GM23338 (cell line): ENCODE results near the gene PRDM8. TPM values are rescaled to one million over a fixed set of nuclear protein-coding genes. Genes with fewer than 3 reads are reported as not detected.

ENCODE experiments used
- ATAC-seq: fragments of 200-7000 bp; cut with Tn5 transposase; 3 replicates; pipeline ENCODE4 v1.9.1; 2020
- DNase-seq: peaks from one replicate; pipeline ENCODE4 v3.0.0-alpha.2; 2015; ENCODE audit warnings: low spot score
- H2AFZ ChIP-seq: fragments of 200-600 bp; sonication (generic); 2 replicates; pipeline ENCODE4 v1.8.0; 2016; ENCODE audit warnings: antibody characterized with exemption, mild to moderate bottlenecking, moderate library complexity
- H3F3A ChIP-seq: fragments of 200-600 bp; sonication (generic); replicated peaks from 2 replicates; pipeline ENCODE4 v1.8.0; 2017; ENCODE audit warnings: antibody characterized with exemption, mixed run types, low read depth
- H3K27ac ChIP-seq: fragments of 200-600 bp; sonication (generic); 2 replicates; pipeline ENCODE4 v1.6.1; 2016; ENCODE audit warnings: low read depth
- H3K27me3 ChIP-seq: fragments of 200-600 bp; sonication (generic); 2 replicates; pipeline ENCODE4 v1.8.0; 2016; ENCODE audit warnings: mild to moderate bottlenecking, mixed run types, moderate library complexity; ENCODE audit not compliant: insufficient read depth
- H3K36me3 ChIP-seq: fragments of 200-600 bp; sonication (generic); 2 replicates; pipeline ENCODE4 v1.8.0; 2016; ENCODE audit warnings: mild to moderate bottlenecking; ENCODE audit not compliant: insufficient read depth
- H3K4me1 ChIP-seq: fragments of 200-600 bp; sonication (generic); 2 replicates; pipeline ENCODE4 v1.8.0; 2016; ENCODE audit warnings: mild to moderate bottlenecking, moderate library complexity; ENCODE audit not compliant: insufficient read depth
- H3K4me2 ChIP-seq: fragments of 200-600 bp; sonication (generic); 2 replicates; pipeline ENCODE4 v1.7.1; 2017; ENCODE audit warnings: mixed run types
- H3K4me3 ChIP-seq: fragments of 200-600 bp; sonication (generic); 2 replicates; pipeline ENCODE4 v1.6.1; 2016; ENCODE audit warnings: mixed run types
- H3K79me2 ChIP-seq: fragments of 200-600 bp; sonication (generic); replicated peaks from 2 replicates; pipeline ENCODE4 v1.8.0; 2017; ENCODE audit warnings: mild to moderate bottlenecking; ENCODE audit not compliant: insufficient read depth
- H3K9me2 ChIP-seq: fragments of 200-600 bp; sonication (generic); 2 replicates; pipeline ENCODE4 v1.8.0; 2017; ENCODE audit not compliant: insufficient read depth
- H4K20me1 ChIP-seq: fragments of 200-600 bp; sonication (generic); replicated peaks from 2 replicates; pipeline ENCODE4 v1.8.0; 2017; ENCODE audit warnings: mild to moderate bottlenecking; ENCODE audit not compliant: insufficient read depth
- H3K27ac Mint-ChIP-seq: 2 replicates; pipeline ENCODE4 v1.8.0; 2020; ENCODE audit warnings: inconsistent platforms, mild to moderate bottlenecking, moderate library complexity, mixed read lengths
- H3K27me3 Mint-ChIP-seq: 3 replicates; pipeline ENCODE4 v1.8.0; 2022; ENCODE audit warnings: low read depth, mild to moderate bottlenecking, moderate library complexity, mixed read lengths, inconsistent platforms; ENCODE audit not compliant: insufficient read depth, poor library complexity
- H3K36me3 Mint-ChIP-seq: 3 replicates; pipeline ENCODE4 v1.8.0; 2021; ENCODE audit warnings: low read depth, mild to moderate bottlenecking, inconsistent platforms, moderate library complexity, mixed read lengths
- H3K4me1 Mint-ChIP-seq: 3 replicates; pipeline ENCODE4 v1.8.0; 2020; ENCODE audit warnings: mild to moderate bottlenecking, inconsistent platforms, mixed read lengths
- H3K4me3 Mint-ChIP-seq: 3 replicates; pipeline ENCODE4 v1.8.0; 2021; ENCODE audit warnings: moderate library complexity, mild to moderate bottlenecking, inconsistent platforms, mixed read lengths
- H3K9me3 Mint-ChIP-seq: 3 replicates; pipeline ENCODE4 v1.8.0; 2020; ENCODE audit warnings: moderate library complexity, mild to moderate bottlenecking, inconsistent platforms, mixed read lengths
- CREB1 ChIP-seq: fragments of 250-450 bp; sonication (Bioruptor Pico); IDR thresholded peaks from 2 replicates; pipeline ENCODE4 v1.5.0; 2020; ENCODE audit warnings: low read depth, mild to moderate bottlenecking, moderate library complexity
- ETS1 ChIP-seq: IDR thresholded peaks from 2 replicates; pipeline ENCODE4 v1.6.1; 2016; ENCODE audit warnings: antibody characterized with exemption
- EZH2 ChIP-seq: fragments of 200-600 bp; sonication (generic); IDR thresholded peaks from one replicate; pipeline ENCODE4 v1.8.0; 2017; ENCODE audit warnings: antibody characterized with exemption, mild to moderate bottlenecking, low read depth; ENCODE audit not compliant: unreplicated experiment
- EZH2phosphoT487 ChIP-seq: fragments of 200-600 bp; sonication (generic); IDR thresholded peaks from one replicate; pipeline ENCODE4 v1.8.1; 2018; ENCODE audit warnings: antibody characterized with exemption; ENCODE audit not compliant: unreplicated experiment
- JUNB ChIP-seq: IDR thresholded peaks from one replicate; pipeline ENCODE4 v1.6.1; 2016; ENCODE audit warnings: antibody characterized with exemption; ENCODE audit not compliant: unreplicated experiment
- NANOG ChIP-seq: IDR thresholded peaks from 2 replicates; pipeline ENCODE4 v1.6.1; 2016; ENCODE audit warnings: antibody characterized with exemption, borderline replicate concordance
- POLR2AphosphoS5 ChIP-seq: IDR thresholded peaks from 2 replicates; pipeline ENCODE4 v1.6.1; 2016; ENCODE audit warnings: antibody characterized with exemption, low read depth
- STAT1 ChIP-seq: IDR thresholded peaks from one replicate; pipeline ENCODE4 v1.6.1; 2016; ENCODE audit warnings: antibody characterized with exemption; ENCODE audit not compliant: unreplicated experiment
- ZNF114 ChIP-seq: fragments of 250-450 bp; sonication (Bioruptor Pico); IDR thresholded peaks from 2 replicates; pipeline ENCODE4 v1.5.0; 2020; ENCODE audit warnings: mild to moderate bottlenecking, moderate library complexity
- ZNF331 ChIP-seq: fragments of 250-450 bp; sonication (Bioruptor Pico); IDR thresholded peaks from 2 replicates; pipeline ENCODE4 v1.5.0; 2020; ENCODE audit warnings: low read depth, mild to moderate bottlenecking, moderate library complexity
- polyA plus RNA-seq: library from polyadenylated mRNA; unstranded; fragments of >200 nt; fragmentation: Nextera tagmentation; extraction: Ambion mirVana; gene quantifications from 2 replicates; pipeline ENCODE4 v1.2.1, GENCODE V29; 2016
- total RNA-seq: library from RNA; depleted of rRNA; stranded (reverse); fragments of >200 nt; shearing (Covaris generic); gene quantifications from 2 replicates; pipeline ENCODE4 v1.2.3, GENCODE V29; 2014
- TF ChIP-seq, protein P1 (sequence below): fragments of 250-450 bp; sonication (Bioruptor Pico); IDR thresholded peaks from 2 replicates; pipeline ENCODE4 v1.5.0; 2020; ENCODE audit warnings: mild to moderate bottlenecking, moderate library complexity
- TF ChIP-seq, protein P2 (sequence below): IDR thresholded peaks from one replicate; pipeline ENCODE4 v1.6.1; 2018; ENCODE audit warnings: antibody characterized with exemption; ENCODE audit not compliant: unreplicated experiment
- TF ChIP-seq, protein P3 (sequence below), 2 experiments: fragments of 200-600 bp in 1 of 2; sonication (generic) in 1 of 2; conservative IDR thresholded peaks; 2 replicates each; pipeline versions ENCODE4 v1.5.1 to v1.6.1; 2016 to 2017; ENCODE audit warnings: antibody characterized with exemption in 2 of 2, low read depth in 2 of 2, mild to moderate bottlenecking in 2 of 2, moderate library complexity in 1 of 2

Gene PRDM8
- total and polyA plus RNA-seq, 2 experiments from 2014 or later, result 0.16 TPM; not detected in 1

GRCh38 chr4:80196259-80196921, 913 bp upstream of the PRDM8 start:
- Histone ChIP-seq H4K20me1 (peaks cover 70% of the 10 kb centered on the region), H3K9me2 (no peaks in the 10 kb centered on the region), H2AFZ (no peak overlapping the region), H3K4me1 (peaks cover 30% of the 10 kb centered on the region), H3F3A (peaks cover 26% of the 10 kb centered on the region; the same call in 1 of the 2 replicates), H3K79me2 (no peaks in the 10 kb centered on the region), H3K27me3 (peaks cover 100% of the 10 kb centered on the region), H3K4me2 (peak overlapping the region; percentile 78), H3K4me3 (peak overlapping the region; percentile 49), H3K36me3 (no peaks in the 10 kb centered on the region), H3K27ac (no peak overlapping the region)
- 0 out of 2 replicates have a peak, but pooled peaks have one; percentile 19 for TF ChIP-seq ETS1
- TF ChIP-seq ZNF331, result no peak
- TF ChIP-seq JUNB, result no peak
- TF ChIP-seq EZH2, result peak; percentile 61
- no peak for TF ChIP-seq NANOG
- TF ChIP-seq CREB1, result no peak
- TF ChIP-seq, protein P1, sequence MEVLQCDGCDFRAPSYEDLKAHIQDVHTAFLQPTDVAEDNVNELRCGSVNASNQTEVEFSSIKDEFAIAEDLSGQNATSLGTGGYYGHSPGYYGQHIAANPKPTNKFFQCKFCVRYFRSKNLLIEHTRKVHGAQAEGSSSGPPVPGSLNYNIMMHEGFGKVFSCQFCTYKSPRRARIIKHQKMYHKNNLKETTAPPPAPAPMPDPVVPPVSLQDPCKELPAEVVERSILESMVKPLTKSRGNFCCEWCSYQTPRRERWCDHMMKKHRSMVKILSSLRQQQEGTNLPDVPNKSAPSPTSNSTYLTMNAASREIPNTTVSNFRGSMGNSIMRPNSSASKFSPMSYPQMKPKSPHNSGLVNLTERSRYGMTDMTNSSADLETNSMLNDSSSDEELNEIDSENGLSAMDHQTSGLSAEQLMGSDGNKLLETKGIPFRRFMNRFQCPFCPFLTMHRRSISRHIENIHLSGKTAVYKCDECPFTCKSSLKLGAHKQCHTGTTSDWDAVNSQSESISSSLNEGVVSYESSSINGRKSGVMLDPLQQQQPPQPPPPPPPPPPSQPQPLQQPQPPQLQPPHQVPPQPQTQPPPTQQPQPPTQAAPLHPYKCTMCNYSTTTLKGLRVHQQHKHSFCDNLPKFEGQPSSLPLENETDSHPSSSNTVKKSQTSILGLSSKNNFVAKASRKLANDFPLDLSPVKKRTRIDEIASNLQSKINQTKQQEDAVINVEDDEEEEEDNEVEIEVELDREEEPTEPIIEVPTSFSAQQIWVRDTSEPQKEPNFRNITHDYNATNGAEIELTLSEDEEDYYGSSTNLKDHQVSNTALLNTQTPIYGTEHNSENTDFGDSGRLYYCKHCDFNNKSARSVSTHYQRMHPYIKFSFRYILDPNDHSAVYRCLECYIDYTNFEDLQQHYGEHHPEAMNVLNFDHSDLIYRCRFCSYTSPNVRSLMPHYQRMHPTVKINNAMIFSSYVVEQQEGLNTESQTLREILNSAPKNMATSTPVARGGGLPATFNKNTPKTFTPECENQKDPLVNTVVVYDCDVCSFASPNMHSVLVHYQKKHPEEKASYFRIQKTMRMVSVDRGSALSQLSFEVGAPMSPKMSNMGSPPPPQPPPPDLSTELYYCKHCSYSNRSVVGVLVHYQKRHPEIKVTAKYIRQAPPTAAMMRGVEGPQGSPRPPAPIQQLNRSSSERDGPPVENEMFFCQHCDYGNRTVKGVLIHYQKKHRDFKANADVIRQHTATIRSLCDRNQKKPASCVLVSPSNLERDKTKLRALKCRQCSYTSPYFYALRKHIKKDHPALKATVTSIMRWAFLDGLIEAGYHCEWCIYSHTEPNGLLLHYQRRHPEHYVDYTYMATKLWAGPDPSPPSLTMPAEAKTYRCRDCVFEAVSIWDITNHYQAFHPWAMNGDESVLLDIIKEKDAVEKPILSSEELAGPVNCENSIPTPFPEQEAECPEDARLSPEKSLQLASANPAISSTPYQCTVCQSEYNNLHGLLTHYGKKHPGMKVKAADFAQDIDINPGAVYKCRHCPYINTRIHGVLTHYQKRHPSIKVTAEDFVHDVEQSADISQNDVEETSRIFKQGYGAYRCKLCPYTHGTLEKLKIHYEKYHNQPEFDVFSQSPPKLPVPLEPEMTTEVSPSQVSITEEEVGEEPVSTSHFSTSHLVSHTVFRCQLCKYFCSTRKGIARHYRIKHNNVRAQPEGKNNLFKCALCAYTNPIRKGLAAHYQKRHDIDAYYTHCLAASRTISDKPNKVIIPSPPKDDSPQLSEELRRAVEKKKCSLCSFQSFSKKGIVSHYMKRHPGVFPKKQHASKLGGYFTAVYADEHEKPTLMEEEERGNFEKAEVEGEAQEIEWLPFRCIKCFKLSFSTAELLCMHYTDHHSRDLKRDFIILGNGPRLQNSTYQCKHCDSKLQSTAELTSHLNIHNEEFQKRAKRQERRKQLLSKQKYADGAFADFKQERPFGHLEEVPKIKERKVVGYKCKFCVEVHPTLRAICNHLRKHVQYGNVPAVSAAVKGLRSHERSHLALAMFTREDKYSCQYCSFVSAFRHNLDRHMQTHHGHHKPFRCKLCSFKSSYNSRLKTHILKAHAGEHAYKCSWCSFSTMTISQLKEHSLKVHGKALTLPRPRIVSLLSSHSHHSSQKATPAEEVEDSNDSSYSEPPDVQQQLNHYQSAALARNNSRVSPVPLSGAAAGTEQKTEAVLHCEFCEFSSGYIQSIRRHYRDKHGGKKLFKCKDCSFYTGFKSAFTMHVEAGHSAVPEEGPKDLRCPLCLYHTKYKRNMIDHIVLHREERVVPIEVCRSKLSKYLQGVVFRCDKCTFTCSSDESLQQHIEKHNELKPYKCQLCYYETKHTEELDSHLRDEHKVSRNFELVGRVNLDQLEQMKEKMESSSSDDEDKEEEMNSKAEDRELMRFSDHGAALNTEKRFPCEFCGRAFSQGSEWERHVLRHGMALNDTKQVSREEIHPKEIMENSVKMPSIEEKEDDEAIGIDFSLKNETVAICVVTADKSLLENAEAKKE (CRISPR knock-in tag), result no peak
- TF ChIP-seq, protein P2, sequence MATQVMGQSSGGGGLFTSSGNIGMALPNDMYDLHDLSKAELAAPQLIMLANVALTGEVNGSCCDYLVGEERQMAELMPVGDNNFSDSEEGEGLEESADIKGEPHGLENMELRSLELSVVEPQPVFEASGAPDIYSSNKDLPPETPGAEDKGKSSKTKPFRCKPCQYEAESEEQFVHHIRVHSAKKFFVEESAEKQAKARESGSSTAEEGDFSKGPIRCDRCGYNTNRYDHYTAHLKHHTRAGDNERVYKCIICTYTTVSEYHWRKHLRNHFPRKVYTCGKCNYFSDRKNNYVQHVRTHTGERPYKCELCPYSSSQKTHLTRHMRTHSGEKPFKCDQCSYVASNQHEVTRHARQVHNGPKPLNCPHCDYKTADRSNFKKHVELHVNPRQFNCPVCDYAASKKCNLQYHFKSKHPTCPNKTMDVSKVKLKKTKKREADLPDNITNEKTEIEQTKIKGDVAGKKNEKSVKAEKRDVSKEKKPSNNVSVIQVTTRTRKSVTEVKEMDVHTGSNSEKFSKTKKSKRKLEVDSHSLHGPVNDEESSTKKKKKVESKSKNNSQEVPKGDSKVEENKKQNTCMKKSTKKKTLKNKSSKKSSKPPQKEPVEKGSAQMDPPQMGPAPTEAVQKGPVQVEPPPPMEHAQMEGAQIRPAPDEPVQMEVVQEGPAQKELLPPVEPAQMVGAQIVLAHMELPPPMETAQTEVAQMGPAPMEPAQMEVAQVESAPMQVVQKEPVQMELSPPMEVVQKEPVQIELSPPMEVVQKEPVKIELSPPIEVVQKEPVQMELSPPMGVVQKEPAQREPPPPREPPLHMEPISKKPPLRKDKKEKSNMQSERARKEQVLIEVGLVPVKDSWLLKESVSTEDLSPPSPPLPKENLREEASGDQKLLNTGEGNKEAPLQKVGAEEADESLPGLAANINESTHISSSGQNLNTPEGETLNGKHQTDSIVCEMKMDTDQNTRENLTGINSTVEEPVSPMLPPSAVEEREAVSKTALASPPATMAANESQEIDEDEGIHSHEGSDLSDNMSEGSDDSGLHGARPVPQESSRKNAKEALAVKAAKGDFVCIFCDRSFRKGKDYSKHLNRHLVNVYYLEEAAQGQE, result no peak
- TF ChIP-seq STAT1, result no peak
- TF ChIP-seq, protein P3, sequence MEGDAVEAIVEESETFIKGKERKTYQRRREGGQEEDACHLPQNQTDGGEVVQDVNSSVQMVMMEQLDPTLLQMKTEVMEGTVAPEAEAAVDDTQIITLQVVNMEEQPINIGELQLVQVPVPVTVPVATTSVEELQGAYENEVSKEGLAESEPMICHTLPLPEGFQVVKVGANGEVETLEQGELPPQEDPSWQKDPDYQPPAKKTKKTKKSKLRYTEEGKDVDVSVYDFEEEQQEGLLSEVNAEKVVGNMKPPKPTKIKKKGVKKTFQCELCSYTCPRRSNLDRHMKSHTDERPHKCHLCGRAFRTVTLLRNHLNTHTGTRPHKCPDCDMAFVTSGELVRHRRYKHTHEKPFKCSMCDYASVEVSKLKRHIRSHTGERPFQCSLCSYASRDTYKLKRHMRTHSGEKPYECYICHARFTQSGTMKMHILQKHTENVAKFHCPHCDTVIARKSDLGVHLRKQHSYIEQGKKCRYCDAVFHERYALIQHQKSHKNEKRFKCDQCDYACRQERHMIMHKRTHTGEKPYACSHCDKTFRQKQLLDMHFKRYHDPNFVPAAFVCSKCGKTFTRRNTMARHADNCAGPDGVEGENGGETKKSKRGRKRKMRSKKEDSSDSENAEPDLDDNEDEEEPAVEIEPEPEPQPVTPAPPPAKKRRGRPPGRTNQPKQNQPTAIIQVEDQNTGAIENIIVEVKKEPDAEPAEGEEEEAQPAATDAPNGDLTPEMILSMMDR (conservative IDR thresholded peaks at IDR 0.05; ENCODE audit: low read depth in 2 of 2), result no peak
- TF ChIP-seq POLR2AphosphoS5, result peak; percentile 77
- TF ChIP-seq ZNF114, result no peak
- no peak for TF ChIP-seq EZH2phosphoT487
- H3K4me3 Mint-ChIP-seq, result peak overlapping the region; percentile 59
- DNase-seq, result peak; percentile 86
- H3K27me3 Mint-ChIP-seq, result peaks cover 100% of the 10 kb centered on the region
- peaks cover 28% of the 10 kb centered on the region for H3K4me1 Mint-ChIP-seq
- no peaks in the 10 kb centered on the region; the same call in 2 of the 3 replicates for H3K36me3 Mint-ChIP-seq
- H3K9me3 Mint-ChIP-seq, result peaks cover 4% of the 10 kb centered on the region; the same call in 1 of the 3 replicates
- ATAC-seq, result peak; percentile 78
- H3K27ac Mint-ChIP-seq, result no peak overlapping the region
